H9 (cell line): ENCODE measurements around the gene OVOL2. TPM values are rescaled to one million over a fixed set of nuclear protein-coding genes. Genes with fewer than 3 reads are reported as not detected.
A peak's percentile ranks its signal among the peaks of the same experiment; 100 is the strongest.
"Not testable (repeated sequence)": the region's sequence is repeated elsewhere in the genome, so short reads cannot be mapped to it uniquely, and the experiment has no call there.

ENCODE experiments used
- DNase-seq: peaks from one replicate; pipeline ENCODE4 v3.0.0-alpha.2; 2017
- H2AFZ ChIP-seq: one replicate; pipeline ENCODE4 v1.6.1; 2013; ENCODE audit warnings: mild to moderate bottlenecking, low read length, control low read depth, moderate library complexity
- H2AK5ac ChIP-seq: 2 replicates; pipeline ENCODE4 v1.6.1; 2013; ENCODE audit warnings: low read length, control low read depth, mixed read lengths; ENCODE audit not compliant: insufficient read length
- H2BK120ac ChIP-seq: one replicate; pipeline ENCODE4 v1.6.1; 2013; ENCODE audit warnings: low read depth, mild to moderate bottlenecking, low read length, control low read depth, inconsistent platforms; ENCODE audit not compliant: poor library complexity, severe bottlenecking
- H2BK12ac ChIP-seq: 2 replicates; pipeline ENCODE4 v1.6.1; 2013; ENCODE audit warnings: low read length, control low read depth, mixed read lengths, low read depth; ENCODE audit not compliant: insufficient read length
- H2BK15ac ChIP-seq: 2 replicates; pipeline ENCODE4 v1.6.1; 2013; ENCODE audit warnings: low read depth, low read length, control low read depth
- H2BK20ac ChIP-seq: one replicate; pipeline ENCODE4 v1.6.1; 2013; ENCODE audit warnings: low read depth, mild to moderate bottlenecking, low read length, control low read depth, inconsistent platforms; ENCODE audit not compliant: poor library complexity, severe bottlenecking
- H2BK5ac ChIP-seq: 2 replicates; pipeline ENCODE4 v1.6.1; 2013; ENCODE audit warnings: low read length, control low read depth, mixed read lengths; ENCODE audit not compliant: insufficient read length
- H3K14ac ChIP-seq: 2 replicates; pipeline ENCODE4 v1.6.1; 2013; ENCODE audit warnings: low read length, control low read depth; ENCODE audit not compliant: insufficient read depth
- H3K18ac ChIP-seq: 2 replicates; pipeline ENCODE4 v1.6.1; 2013; ENCODE audit warnings: low read depth, mild to moderate bottlenecking, mixed read lengths, low read length, control low read depth; ENCODE audit not compliant: insufficient read length
- H3K23ac ChIP-seq: 2 replicates; pipeline ENCODE4 v1.6.1; 2013; ENCODE audit warnings: low read length, control low read depth, mixed read lengths, low read depth; ENCODE audit not compliant: insufficient read length
- H3K23me2 ChIP-seq: 2 replicates; pipeline ENCODE4 v1.6.1; 2013; ENCODE audit warnings: low read depth, mild to moderate bottlenecking, mixed read lengths, low read length, control low read depth; ENCODE audit not compliant: insufficient read length, poor library complexity, severe bottlenecking
- H3K27ac ChIP-seq: 2 replicates; pipeline ENCODE4 v1.5.1; 2013; ENCODE audit warnings: low read length, control low read depth, mixed read lengths, low read depth; ENCODE audit not compliant: insufficient read length
- H3K27me3 ChIP-seq: 2 replicates; pipeline ENCODE4 v1.6.1; 2013; ENCODE audit warnings: low read length, control low read depth, inconsistent platforms; ENCODE audit not compliant: insufficient read depth
- H3K4ac ChIP-seq: 2 replicates; pipeline ENCODE4 v1.6.1; 2013; ENCODE audit warnings: low read depth, mild to moderate bottlenecking, control low read depth, inconsistent platforms, low read length, moderate library complexity
- H3K4me1 ChIP-seq: 2 replicates; pipeline ENCODE4 v1.6.1; 2013; ENCODE audit warnings: low read length, control low read depth, inconsistent platforms; ENCODE audit not compliant: insufficient read depth
- H3K4me2 ChIP-seq: 2 replicates; pipeline ENCODE4 v1.6.1; 2013; ENCODE audit warnings: low read length, control low read depth, mixed read lengths; ENCODE audit not compliant: insufficient read length, insufficient read depth
- H3K56ac ChIP-seq: 2 replicates; pipeline ENCODE4 v1.6.1; 2013; ENCODE audit warnings: low read depth, mild to moderate bottlenecking, mixed read lengths, low read length, control low read depth; ENCODE audit not compliant: insufficient read length
- H3K79me1 ChIP-seq: 2 replicates; pipeline ENCODE4 v1.6.1; 2013; ENCODE audit warnings: low read depth, mild to moderate bottlenecking, moderate library complexity, low read length, control low read depth, inconsistent platforms; ENCODE audit not compliant: insufficient read depth, poor library complexity, severe bottlenecking
- H3K79me2 ChIP-seq: 2 replicates; pipeline ENCODE4 v1.6.1; 2013; ENCODE audit warnings: low read length, control low read depth, inconsistent platforms; ENCODE audit not compliant: insufficient read depth
- H3K9ac ChIP-seq: 2 replicates; pipeline ENCODE4 v1.6.1; 2013; ENCODE audit warnings: low read length, control low read depth, mixed read lengths; ENCODE audit not compliant: insufficient read length; ENCODE audit errors: extremely low read depth
- H3K9me3 ChIP-seq: one replicate; pipeline ENCODE4 v1.6.1; 2013; ENCODE audit warnings: low read depth, low read length, inconsistent platforms; ENCODE audit not compliant: control insufficient read depth
- H3T11ph ChIP-seq: one replicate; pipeline ENCODE4 v1.6.1; 2013; ENCODE audit warnings: mild to moderate bottlenecking, low read length, control low read depth, inconsistent platforms
- H4K20me1 ChIP-seq: one replicate; pipeline ENCODE4 v1.6.1; 2013; ENCODE audit not compliant: control insufficient read depth, insufficient read length, insufficient read depth
- H4K5ac ChIP-seq: 2 replicates; pipeline ENCODE4 v1.6.1; 2013; ENCODE audit warnings: low read depth, mild to moderate bottlenecking, mixed read lengths, low read length, control low read depth; ENCODE audit not compliant: insufficient read length
- H4K8ac ChIP-seq: replicated peaks from 2 replicates; pipeline ENCODE4 v1.6.1; 2013; ENCODE audit warnings: low read length, control low read depth, mixed read lengths, low read depth; ENCODE audit not compliant: insufficient read length
- H4K91ac ChIP-seq: 2 replicates; pipeline ENCODE4 v1.6.1; 2013; ENCODE audit warnings: low read depth, mild to moderate bottlenecking, moderate library complexity, mixed read lengths, low read length, control low read depth; ENCODE audit not compliant: insufficient read length
- H3K27ac Mint-ChIP-seq, 3 experiments: 2 replicates in 2 of 3; 3 replicates in 1 of 3; pipeline ENCODE4 v1.8.0; 2020 to 2021; ENCODE audit warnings: mixed read lengths in 3 of 3, mild to moderate bottlenecking in 1 of 3, moderate library complexity in 1 of 3
- H3K27me3 Mint-ChIP-seq: 2 replicates; pipeline ENCODE4 v1.8.0; 2021; ENCODE audit warnings: low read depth, mild to moderate bottlenecking, moderate library complexity, mixed read lengths
- H3K36me3 Mint-ChIP-seq, 3 experiments: 2 replicates in 2 of 3; 3 replicates in 1 of 3; pipeline ENCODE4 v1.8.0; 2020 to 2021; ENCODE audit warnings: low read depth in 3 of 3, mixed read lengths in 3 of 3; ENCODE audit not compliant: insufficient read depth in 1 of 3
- H3K4me1 Mint-ChIP-seq, 2 experiments: 2 replicates each; pipeline ENCODE4 v1.8.0; 2020; ENCODE audit warnings: mixed read lengths in 2 of 2
- H3K4me3 Mint-ChIP-seq, 2 experiments: 2 replicates in 1 of 2; 3 replicates in 1 of 2; pipeline ENCODE4 v1.8.0; 2020 to 2021; ENCODE audit warnings: mild to moderate bottlenecking in 2 of 2, mixed read lengths in 2 of 2, moderate library complexity in 1 of 2
- H3K9me3 Mint-ChIP-seq, 2 experiments: 2 replicates in 1 of 2; 3 replicates in 1 of 2; pipeline ENCODE4 v1.8.0; 2020; ENCODE audit warnings: mild to moderate bottlenecking in 2 of 2, mixed read lengths in 2 of 2, moderate library complexity in 1 of 2
- CTCF ChIP-seq: fragments of 200-600 bp; sonication (generic); conservative IDR thresholded peaks from 3 replicates; pipeline ENCODE4 v1.8.0; 2021; ENCODE audit warnings: antibody characterized with exemption, mild to moderate bottlenecking
- WGBS: extraction: QIAGEN DNeasy Blood & Tissue Kit; methylation state at CpG from one replicate; pipeline ENCODE4 v1.1.7; 2013; ENCODE audit warnings: missing lambda C conversion rate, low lambda C conversion rate, mixed read lengths; ENCODE audit not compliant: insufficient read length; ENCODE audit errors: extremely low coverage; 5-methylcytosine and 5-hydroxymethylcytosine counted together
- total RNA-seq: library from RNA; stranded (reverse); gene quantifications from 2 replicates; pipeline ENCODE4 v1.2.1, GENCODE V29; 2021

Gene OVOL2
- total RNA-seq, 1 experiment from 2014 or later: 5.8 TPM

GRCh38 chr20:18101125-18101810 is 43.6 kb upstream of the OVOL2 start:
- no peak overlapping the region for H2BK120ac ChIP-seq
- no peak overlapping the region for H3K18ac ChIP-seq
- H3K79me1 ChIP-seq: no peaks in the 10 kb centered on the region
- no peak overlapping the region for H2BK12ac ChIP-seq
- no peaks in the 10 kb centered on the region for H3K9me3 ChIP-seq
- no peak overlapping the region for H3K14ac ChIP-seq
- no peak overlapping the region for H2AK5ac ChIP-seq
- H3K9ac ChIP-seq: no peak overlapping the region
- H3K27ac Mint-ChIP-seq: peak overlapping the region; percentile 45 to 81 (median 50); a peak in 4 of 7 replicates
- H3K27me3 Mint-ChIP-seq: no peaks in the 10 kb centered on the region
- no peak overlapping the region for H3K56ac ChIP-seq
- H3K4ac ChIP-seq: no peak overlapping the region
- H3K27ac ChIP-seq: no peak overlapping the region
- H3K4me1 ChIP-seq: no peaks in the 10 kb centered on the region
- no peak overlapping the region for H4K91ac ChIP-seq
- peak; percentile 78 for DNase-seq
- H3K23ac ChIP-seq: no peak overlapping the region
- no peaks in the 10 kb centered on the region for H3K9me3 Mint-ChIP-seq
- H3K4me1 Mint-ChIP-seq: peaks cover 10% of the 10 kb centered on the region in 2 experiments
- H3K4me3 Mint-ChIP-seq: peak overlapping the region in 1 of 2 experiments; percentile 43; a peak in 2 of 5 replicates
- TF ChIP-seq CTCF: no peak
- no peak overlapping the region for H2BK5ac ChIP-seq
- H4K8ac ChIP-seq: no peak overlapping the region
- H3K27me3 ChIP-seq: no peaks in the 10 kb centered on the region
- no peak overlapping the region for H4K5ac ChIP-seq
- WGBS: no CpG with 5 or more reads among the region's 7 CpGs
- H3K36me3 Mint-ChIP-seq: no peaks in the 10 kb centered on the region
- no peak overlapping the region for H2BK20ac ChIP-seq
- no peak overlapping the region for H3T11ph ChIP-seq
- no peaks in the 10 kb centered on the region for H4K20me1 ChIP-seq
- no peak overlapping the region for H3K4me2 ChIP-seq
- no peaks in the 10 kb centered on the region for H3K79me2 ChIP-seq
- H2AFZ ChIP-seq: no peak overlapping the region
- H3K23me2 ChIP-seq: no peaks in the 10 kb centered on the region
- H2BK15ac ChIP-seq: no peak overlapping the region

DNA sequence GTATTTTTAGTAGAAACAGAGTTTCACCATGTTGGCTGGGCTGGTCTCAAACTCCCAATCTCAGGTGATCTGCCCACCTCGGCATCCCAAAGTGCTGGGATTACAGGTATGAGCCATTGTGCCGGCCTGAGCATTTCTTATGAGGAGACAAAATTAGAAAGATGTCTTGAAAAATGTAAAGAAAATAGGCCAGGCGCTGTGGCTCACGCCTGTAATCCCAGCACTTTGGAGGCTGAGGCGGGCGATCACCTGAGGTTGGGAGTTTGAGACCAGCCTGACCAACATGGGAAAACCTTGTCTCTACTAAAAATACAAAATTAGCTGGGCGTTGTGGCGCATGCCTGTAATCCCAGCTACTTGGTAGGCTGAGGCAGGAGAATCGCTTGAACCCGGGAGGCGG is 42.9 kb upstream of the OVOL2 start:
- not testable (repeated sequence) for H3K4me3 Mint-ChIP-seq, H2AFZ ChIP-seq, H3K23ac ChIP-seq, H3K14ac ChIP-seq, H3K18ac ChIP-seq, H2BK120ac ChIP-seq, H3K9me3 ChIP-seq, H3K4me1 ChIP-seq, H2BK12ac ChIP-seq, H2BK20ac ChIP-seq, H3K56ac ChIP-seq, H3K27me3 Mint-ChIP-seq, H3K4ac ChIP-seq, H3K27ac ChIP-seq, H3T11ph ChIP-seq, H4K5ac ChIP-seq, H4K8ac ChIP-seq, H2BK15ac ChIP-seq, H3K23me2 ChIP-seq, H3K4me2 ChIP-seq, H3K9me3 Mint-ChIP-seq, H4K20me1 ChIP-seq, H4K91ac ChIP-seq, H3K79me1 ChIP-seq, H2BK5ac ChIP-seq, DNase-seq, H3K79me2 ChIP-seq, H3K27ac Mint-ChIP-seq, H3K36me3 Mint-ChIP-seq, H2AK5ac ChIP-seq, H3K9ac ChIP-seq, H3K27me3 ChIP-seq
- no CpG with 5 or more reads among the region's 11 CpGs for WGBS
- peaks cover 10% of the 10 kb centered on the region in 2 experiments for H3K4me1 Mint-ChIP-seq
